Naive thymus-derived CD8-positive, alpha-beta T cell (primary cell): ENCODE results near the gene ABO. TPM values are rescaled to one million over a fixed set of nuclear protein-coding genes. Genes with fewer than 3 reads are reported as not detected.
"Not testable (repeated sequence)": the region's sequence is repeated elsewhere in the genome, so short reads cannot be mapped to it uniquely, and the experiment has no call there.

Experiments used
- ATAC-seq, 2 donors: fragments of 150-1000 bp; cut with Tn5 transposase in 1 of 2; sonication (Bioruptor Pico), chemical (Tn5 transposase) in 1 of 2; 1 replicate in 1 of 2; 2 replicates in 1 of 2; pipeline ENCODE4 v1.10.0; 2021; ENCODE audit warnings: mild to moderate bottlenecking in 2 of 2, moderate library complexity in 2 of 2
- POLR2A ChIA-PET: fragments of 350-600 bp; sonication (Branson Sonifier 250); formaldehyde crosslinking; loops from one replicate; lab custom pipeline; 2021; ENCODE audit warnings: antibody characterized with exemption; lab: Charles Lee
- DNase-seq, 10 donors: peaks; one replicate each; pipeline versions ENCODE4 v3.0.0 to v3.0.0-alpha.2; 2020 to 2022
- H3K27ac Mint-ChIP-seq, 10 donors: one replicate each; pipeline ENCODE4 v1.8.0; 2020 to 2022; ENCODE audit warnings: mild to moderate bottlenecking in 10 of 10, mixed read lengths in 10 of 10, moderate library complexity in 4 of 10, inconsistent platforms in 1 of 10
- H3K27me3 Mint-ChIP-seq, 5 donors: one replicate each; pipeline ENCODE4 v1.8.0; 2021 to 2022; ENCODE audit warnings: mixed read lengths in 5 of 5
- H3K36me3 Mint-ChIP-seq, 3 donors: one replicate each; pipeline ENCODE4 v1.8.0; 2020 to 2022; ENCODE audit warnings: mixed read lengths in 3 of 3, mild to moderate bottlenecking in 2 of 3, inconsistent platforms in 1 of 3
- H3K4me1 Mint-ChIP-seq, 4 donors: one replicate each; pipeline ENCODE4 v1.8.0; 2021 to 2022; ENCODE audit warnings: mixed read lengths in 4 of 4
- H3K4me3 Mint-ChIP-seq, 10 donors: one replicate each; pipeline ENCODE4 v1.8.0; 2020 to 2022; ENCODE audit warnings: mild to moderate bottlenecking in 10 of 10, mixed read lengths in 10 of 10, moderate library complexity in 6 of 10, inconsistent platforms in 1 of 10
- H3K9me3 Mint-ChIP-seq, 9 donors: one replicate each; pipeline ENCODE4 v1.8.0; 2020 to 2022; ENCODE audit warnings: mixed read lengths in 9 of 9, mild to moderate bottlenecking in 3 of 9, inconsistent platforms in 1 of 9, moderate library complexity in 1 of 9
- polyA plus RNA-seq, 3 donors: library from polyadenylated mRNA; unstranded; fragments of 300-500 nt; fragmentation: Illumina TruSeq; gene quantifications; one replicate each; pipeline ENCODE4 v1.2.3, GENCODE V29; 2021
- total RNA-seq, 8 experiments: library from RNA in 2 of 8; stranded (reverse) in 2 of 8; gene quantifications; one replicate each; pipeline ENCODE4 v1.2.3 and lab custom pipeline; 2021 to 2026

The ABO gene
- total and polyA plus RNA-seq, 5 experiments from 2014 or later: not detected

DNA sequence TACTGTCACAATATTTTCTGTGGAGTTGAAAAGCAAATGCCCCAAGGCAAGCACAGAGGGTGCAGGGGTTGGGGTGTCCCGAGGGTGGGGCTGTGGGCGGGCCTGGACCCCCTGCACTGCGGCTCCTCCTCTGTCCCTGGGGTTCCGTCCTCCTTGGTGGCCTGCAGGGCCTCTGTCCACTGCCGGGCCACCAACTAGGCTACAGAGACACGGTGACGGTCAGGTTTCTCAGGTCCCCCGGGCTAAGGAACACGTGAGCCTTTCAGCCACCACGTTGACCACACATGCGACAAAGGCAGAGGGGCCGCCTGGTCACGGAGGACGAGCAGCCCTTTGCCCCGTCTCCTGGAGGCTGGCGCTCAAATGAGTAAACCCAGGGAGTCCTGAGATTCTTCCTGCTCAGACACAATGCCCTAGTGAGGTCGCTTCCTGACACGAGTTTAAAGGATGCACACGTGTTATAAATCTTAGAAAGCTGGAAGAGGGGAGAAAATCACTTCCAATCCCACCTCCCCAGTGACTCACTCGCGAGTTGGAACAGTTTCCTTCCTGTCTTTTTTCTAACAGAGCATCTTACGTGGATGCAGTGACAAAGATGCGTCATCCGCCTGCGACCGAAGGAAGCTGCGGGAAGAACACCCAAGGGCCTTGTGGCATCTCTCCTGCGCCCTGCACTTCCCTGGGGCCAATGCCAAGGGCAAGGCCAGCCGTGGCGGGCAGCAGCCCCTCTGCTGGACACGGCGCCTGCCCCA lies 41.1 kb downstream of the ABO start:
- POLR2A ChIA-PET: no interaction called here
- Mint-ChIP-seq H3K27me3 (peaks cover 0 to 8% (median 3%) of the 10 kb centered on the region in 5 donors), H3K4me3 (no peak overlapping the region), H3K4me1 (peaks cover 3 to 12% (median 9%) of the 10 kb centered on the region in 4 donors), H3K27ac (no peak overlapping the region), H3K9me3 (no peaks in the 10 kb centered on the region), H3K36me3 (no peaks in the 10 kb centered on the region)
- DNase-seq (no peak), ATAC-seq (no peak)

DNA sequence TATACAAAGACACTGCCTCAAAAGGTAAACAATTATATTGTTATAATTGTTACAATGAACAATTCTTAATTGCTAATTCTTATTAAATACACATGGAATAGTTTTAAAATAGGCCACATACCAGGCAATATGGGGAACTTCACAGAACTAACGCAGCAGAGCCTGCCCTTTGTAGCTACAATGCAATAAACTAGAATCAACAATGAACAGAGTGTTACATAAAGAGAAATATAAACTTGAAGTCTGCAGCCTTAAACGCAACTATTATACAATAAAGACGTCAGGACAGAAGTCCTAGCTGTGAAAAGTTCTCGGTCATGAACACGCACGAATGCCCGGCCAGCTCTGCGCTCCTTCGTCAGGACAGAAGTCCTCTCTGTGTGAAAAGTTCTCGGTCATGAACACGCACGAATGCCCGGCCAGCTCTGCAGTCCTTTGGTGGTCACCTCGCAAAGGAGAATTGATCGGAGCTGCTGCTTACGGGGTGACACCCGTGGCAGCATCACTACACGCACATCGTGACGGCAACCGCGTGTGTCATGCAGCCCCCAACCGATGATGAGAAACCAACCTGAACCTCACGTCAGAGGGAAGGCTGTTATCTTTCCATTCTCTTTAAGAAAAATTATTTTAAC lies 43.0 kb downstream of the ABO start:
- ATAC-seq, H3K9me3 Mint-ChIP-seq, H3K4me3 Mint-ChIP-seq, H3K27me3 Mint-ChIP-seq, H3K27ac Mint-ChIP-seq, POLR2A ChIA-PET, H3K4me1 Mint-ChIP-seq, DNase-seq, H3K36me3 Mint-ChIP-seq: not testable (repeated sequence)

DNA sequence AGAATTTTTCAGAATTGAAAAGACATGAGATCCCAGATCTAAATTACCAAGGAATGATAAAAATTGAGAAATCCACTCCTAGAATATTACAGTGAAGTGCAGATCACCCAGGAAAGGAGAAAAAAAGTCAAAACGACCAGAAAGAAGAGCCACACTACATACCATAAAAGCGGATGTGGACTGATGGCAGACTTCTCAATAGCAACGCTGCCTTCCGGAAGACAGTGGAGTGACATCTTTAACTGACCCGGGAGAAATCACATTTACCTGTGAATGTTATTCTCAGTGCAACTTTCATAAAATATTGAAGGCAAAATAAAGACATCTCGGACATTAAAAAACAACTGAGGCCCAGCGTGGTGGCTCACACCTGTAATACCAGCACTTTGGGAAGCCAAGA lies 44.5 kb downstream of the ABO start:
- H3K4me1 Mint-ChIP-seq, H3K4me3 Mint-ChIP-seq, POLR2A ChIA-PET, DNase-seq, H3K27ac Mint-ChIP-seq, H3K9me3 Mint-ChIP-seq, ATAC-seq, H3K36me3 Mint-ChIP-seq, H3K27me3 Mint-ChIP-seq: not testable (repeated sequence)

GRCh38 chr9:133230093-133230492 lies 44.9 kb downstream of the ABO start:
- Mint-ChIP-seq H3K9me3 (no peaks in the 10 kb centered on the region), H3K27me3 (peaks cover 0 to 11% (median 0%) of the 10 kb centered on the region in 5 donors), H3K4me1 (no peaks in the 10 kb centered on the region), H3K4me3 (no peak overlapping the region), H3K27ac (no peak overlapping the region), H3K36me3 (no peaks in the 10 kb centered on the region)
- no peak for ATAC-seq
- no peak for DNase-seq
- POLR2A ChIA-PET: no interaction called here

DNA sequence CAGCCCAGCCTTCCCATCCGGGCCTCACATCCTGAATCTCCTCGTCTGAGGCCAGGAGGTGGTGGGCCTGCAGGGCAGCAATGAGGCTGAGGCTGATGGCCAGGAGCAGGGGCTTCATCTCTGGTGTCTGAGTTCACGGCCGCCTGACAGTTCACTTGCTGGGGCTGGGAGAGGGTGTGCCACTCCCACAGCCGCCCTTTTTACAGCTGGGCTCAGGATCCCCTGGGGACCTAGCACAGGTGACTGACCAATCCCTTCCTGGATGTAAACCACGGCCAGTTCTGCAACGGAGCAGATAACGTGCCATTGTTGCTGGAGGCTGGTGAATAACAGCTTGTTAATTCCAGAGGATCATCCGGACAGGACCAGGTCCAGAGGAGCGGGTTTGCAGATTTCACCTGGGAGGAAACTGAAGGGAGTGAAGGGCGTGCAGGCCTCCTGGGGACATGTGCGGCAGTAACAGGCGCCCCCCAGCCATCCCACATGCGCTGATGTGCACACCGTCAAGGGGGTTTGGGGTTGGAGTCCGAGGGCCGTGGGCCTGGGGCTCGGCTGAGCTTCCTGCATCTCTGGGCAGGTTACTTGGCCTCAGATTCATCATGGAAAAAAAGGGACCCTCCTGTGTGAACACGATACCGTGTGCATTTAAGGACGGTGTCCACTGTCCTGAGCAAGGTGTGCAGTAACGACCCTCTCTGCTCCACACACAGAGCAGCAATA lies 46.4 kb downstream of the ABO start:
- H3K4me1 Mint-ChIP-seq, H3K9me3 Mint-ChIP-seq, H3K36me3 Mint-ChIP-seq, ATAC-seq, H3K4me3 Mint-ChIP-seq, H3K27ac Mint-ChIP-seq, POLR2A ChIA-PET, DNase-seq: not testable (repeated sequence)
- H3K27me3 Mint-ChIP-seq: peaks cover 0 to 13% (median 2%) of the 10 kb centered on the region in 5 donors

DNA sequence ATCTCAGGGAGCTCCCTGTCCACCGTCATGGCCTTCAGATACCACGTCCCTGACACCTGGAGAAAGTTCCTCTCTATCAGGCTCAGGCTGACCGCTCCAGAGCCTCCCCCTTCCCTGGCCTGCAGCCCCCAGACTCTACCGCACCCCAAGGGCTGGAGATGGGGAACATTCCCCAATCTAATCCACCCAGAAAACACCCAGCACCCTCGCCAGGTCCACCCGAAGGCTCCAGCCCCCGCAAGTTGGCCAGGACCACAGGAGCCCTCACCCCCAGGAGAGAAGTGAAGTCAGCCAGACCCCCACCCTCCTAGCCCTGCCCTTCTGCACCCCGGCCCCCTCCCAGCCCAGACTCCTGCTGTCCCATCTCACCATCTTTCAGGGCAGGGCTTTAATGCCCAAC lies 47.0 kb downstream of the ABO start:
- H3K27ac Mint-ChIP-seq, H3K4me1 Mint-ChIP-seq, H3K4me3 Mint-ChIP-seq, DNase-seq, ATAC-seq, H3K9me3 Mint-ChIP-seq, POLR2A ChIA-PET, H3K36me3 Mint-ChIP-seq: not testable (repeated sequence)
- H3K27me3 Mint-ChIP-seq: peaks cover 1 to 16% (median 7%) of the 10 kb centered on the region in 5 donors

GRCh38 chr9:133227242-133227860 lies 47.6 kb downstream of the ABO start:
- ATAC-seq (no peak), DNase-seq (no peak)
- H3K9me3 Mint-ChIP-seq: no peaks in the 10 kb centered on the region
- H3K4me3 Mint-ChIP-seq: no peak overlapping the region
- POLR2A ChIA-PET: no interaction called here
- H3K36me3 Mint-ChIP-seq: no peaks in the 10 kb centered on the region
- H3K27ac Mint-ChIP-seq: no peak overlapping the region
- no peaks in the 10 kb centered on the region for H3K4me1 Mint-ChIP-seq
- H3K27me3 Mint-ChIP-seq: peaks cover 3 to 18% (median 9%) of the 10 kb centered on the region in 5 donors

- H3K27ac Mint-ChIP-seq: no peak overlapping the region
- peaks cover 4 to 21% (median 10%) of the 10 kb centered on the region in 5 donors for H3K27me3 Mint-ChIP-seq
- no peaks in the 10 kb centered on the region for H3K4me1 Mint-ChIP-seq
- DNase-seq (no peak), ATAC-seq (no peak)
- no peaks in the 10 kb centered on the region for H3K36me3 Mint-ChIP-seq
- POLR2A ChIA-PET: no interaction called here
- no peak overlapping the region for H3K4me3 Mint-ChIP-seq
- H3K9me3 Mint-ChIP-seq: no peaks in the 10 kb centered on the region
Measured at GRCh38 chr9:133226219-133227171, 48.5 kb downstream of the ABO start.

GRCh38 chr9:133225171-133226011 lies 49.6 kb downstream of the ABO start:
- Mint-ChIP-seq H3K4me3 (no peak overlapping the region), H3K4me1 (peaks cover 0 to 1% (median 0%) of the 10 kb centered on the region in 4 donors), H3K9me3 (peaks cover 0 to 2% (median 0%) of the 10 kb centered on the region in 9 donors), H3K27me3 (peaks cover 10 to 32% (median 18%) of the 10 kb centered on the region in 5 donors), H3K27ac (peak overlapping the region in 1 of 10 donors; percentile 49), H3K36me3 (no peaks in the 10 kb centered on the region)
- DNase-seq (no peak), ATAC-seq (no peak)
- POLR2A ChIA-PET: no interaction called here

- POLR2A ChIA-PET: no interaction called here
Measured at GRCh38 chr9:133224762-133225161, 50.2 kb downstream of the ABO start.

GRCh38 chr9:133223159-133223756 lies 51.7 kb downstream of the ABO start:
- H3K36me3 Mint-ChIP-seq, H3K9me3 Mint-ChIP-seq, DNase-seq, ATAC-seq, H3K4me1 Mint-ChIP-seq, H3K4me3 Mint-ChIP-seq: not testable (repeated sequence)
- Mint-ChIP-seq H3K27ac (peak overlapping the region in 1 of 10 donors; percentile 4), H3K27me3 (peaks cover 21 to 45% (median 35%) of the 10 kb centered on the region in 5 donors)
- POLR2A ChIA-PET: interaction anchor here (0.9 kb wide), 1 partner anchor 15 kb away, joined by 3 read pairs; no protein-coding TSS in a partner anchor

More at GRCh38 chr9:133224762-133225161, 50.2 kb downstream of the ABO start:
- no peak overlapping the region for H3K4me3 Mint-ChIP-seq
- H3K27ac Mint-ChIP-seq: no peak overlapping the region
- no peak for ATAC-seq
- peaks cover 0 to 2% (median 0%) of the 10 kb centered on the region in 9 donors for H3K9me3 Mint-ChIP-seq
- H3K27me3 Mint-ChIP-seq: peaks cover 12 to 36% (median 23%) of the 10 kb centered on the region in 5 donors
- H3K4me1 Mint-ChIP-seq: peaks cover 0 to 1% (median 0%) of the 10 kb centered on the region in 4 donors
- H3K36me3 Mint-ChIP-seq: no peaks in the 10 kb centered on the region
- DNase-seq: no peak
